ENCODE results near the gene INSM1. TPM values are rescaled to one million over a fixed set of nuclear protein-coding genes. Genes with fewer than 3 reads are reported as not detected.
A peak's percentile ranks its signal among the peaks of the same experiment; 100 is the strongest.

The INSM1 gene
- total RNA-seq = not detected
- long read RNA-seq = 0 reads

GRCh38 chr20:20367575-20368417, at the start of gene INSM1:
Gene INSM1, plus strand, starts transcription at chr20:20368104. Its CDS starts 164 bp downstream, at chr20:20368268.
- peak within 1 kb of the TSS in 1 of 3 donors; percentile 10 for H3K4me3 ChIP-seq
- no peaks in the 10 kb centered on the region for H3K36me3 ChIP-seq
- TF ChIP-seq CTCF (IDR thresholded peaks at IDR 0.05) (no peak), POLR2A (IDR thresholded peaks at IDR 0.05) (no peak)
- H3K9me3 ChIP-seq = no peaks in the 10 kb centered on the region
- no peak within 1 kb of the TSS for H3K27ac ChIP-seq
- H3K27me3 ChIP-seq = peaks cover 0 to 54% of the 10 kb centered on the region in 2 donors
- ATAC-seq (no peak), DNase-seq (no peak)
- intact Hi-C loops (cut with DNase I) = loop anchor here in 1 of 2 donors (10.0 kb wide), 1 partner anchor 197 kb away; no protein-coding TSS in a partner anchor
- H3K4me1 ChIP-seq = peaks cover 0 to 18% (median 0%) of the 10 kb centered on the region in 4 donors
- 2% methylated on average over 6 of the region's 108 CpGs for WGBS (ENCODE audit: insufficient coverage, low coverage, low lambda C conversion rate, missing lambda C conversion rate)

- no peaks in the 10 kb centered on the region for H3K27me3 ChIP-seq
- no peaks in the 10 kb centered on the region for H3K9me3 ChIP-seq
- DNase-seq = no peak
- TF ChIP-seq POLR2A (IDR thresholded peaks at IDR 0.05) (no peak), CTCF (IDR thresholded peaks at IDR 0.05) (no peak)
- ATAC-seq = peak in 1 of 4 donors; percentile 21
- 74% methylated on average over 6 of the region's 9 CpGs for WGBS (ENCODE audit: insufficient coverage, low coverage, low lambda C conversion rate, missing lambda C conversion rate)
- no peak overlapping the region for H3K4me3 ChIP-seq
- H3K4me1 ChIP-seq = no peaks in the 10 kb centered on the region
- H3K27ac ChIP-seq = no peak overlapping the region
- intact Hi-C loops (cut with DNase I) = no loop called here
- no peaks in the 10 kb centered on the region for H3K36me3 ChIP-seq
Observed at GRCh38 chr20:20318365-20319161, 49.3 kb upstream of the INSM1 start.

- intact Hi-C loops (cut with DNase I) = no loop called here
- DNase-seq (no peak), ATAC-seq (no peak)
- Histone ChIP-seq H3K4me3 (no peak overlapping the region), H3K27me3 (no peaks in the 10 kb centered on the region), H3K27ac (no peak overlapping the region), H3K4me1 (no peaks in the 10 kb centered on the region), H3K36me3 (no peaks in the 10 kb centered on the region), H3K9me3 (no peaks in the 10 kb centered on the region)
- TF ChIP-seq CTCF (IDR thresholded peaks at IDR 0.05) (no peak), POLR2A (IDR thresholded peaks at IDR 0.05) (no peak)
- 67% methylated on average over 1 of the region's 1 CpG for WGBS (ENCODE audit: insufficient coverage, low coverage, low lambda C conversion rate, missing lambda C conversion rate)
Observed at GRCh38 chr20:20321134-20321533, 46.8 kb upstream of the INSM1 start.

GRCh38 chr20:20321917-20322316, 46.0 kb upstream of the INSM1 start:
- ATAC-seq (no peak), DNase-seq (no peak)
- Histone ChIP-seq H3K36me3 (no peaks in the 10 kb centered on the region), H3K27me3 (no peaks in the 10 kb centered on the region), H3K27ac (no peak overlapping the region), H3K4me3 (no peak overlapping the region), H3K9me3 (no peaks in the 10 kb centered on the region), H3K4me1 (no peaks in the 10 kb centered on the region)
- no CpG with 5 or more reads among the region's 1 CpG for WGBS (ENCODE audit: insufficient coverage, low coverage, low lambda C conversion rate, missing lambda C conversion rate)
- TF ChIP-seq POLR2A (IDR thresholded peaks at IDR 0.05) (no peak), CTCF (IDR thresholded peaks at IDR 0.05) (no peak)
- intact Hi-C loops (cut with DNase I) = no loop called here

Measured in right lobe of liver (tissue), 6 donors.